GM18861 (cell line): ENCODE data around the gene SLC25A19.

ENCODE experiments used
- ATAC-seq: cut with Tn5 transposase; IDR thresholded peaks from one replicate; pipeline ENCODE4 v1.9.1; 2021; ENCODE audit not compliant: unreplicated experiment

The SLC25A19 gene

DNA sequence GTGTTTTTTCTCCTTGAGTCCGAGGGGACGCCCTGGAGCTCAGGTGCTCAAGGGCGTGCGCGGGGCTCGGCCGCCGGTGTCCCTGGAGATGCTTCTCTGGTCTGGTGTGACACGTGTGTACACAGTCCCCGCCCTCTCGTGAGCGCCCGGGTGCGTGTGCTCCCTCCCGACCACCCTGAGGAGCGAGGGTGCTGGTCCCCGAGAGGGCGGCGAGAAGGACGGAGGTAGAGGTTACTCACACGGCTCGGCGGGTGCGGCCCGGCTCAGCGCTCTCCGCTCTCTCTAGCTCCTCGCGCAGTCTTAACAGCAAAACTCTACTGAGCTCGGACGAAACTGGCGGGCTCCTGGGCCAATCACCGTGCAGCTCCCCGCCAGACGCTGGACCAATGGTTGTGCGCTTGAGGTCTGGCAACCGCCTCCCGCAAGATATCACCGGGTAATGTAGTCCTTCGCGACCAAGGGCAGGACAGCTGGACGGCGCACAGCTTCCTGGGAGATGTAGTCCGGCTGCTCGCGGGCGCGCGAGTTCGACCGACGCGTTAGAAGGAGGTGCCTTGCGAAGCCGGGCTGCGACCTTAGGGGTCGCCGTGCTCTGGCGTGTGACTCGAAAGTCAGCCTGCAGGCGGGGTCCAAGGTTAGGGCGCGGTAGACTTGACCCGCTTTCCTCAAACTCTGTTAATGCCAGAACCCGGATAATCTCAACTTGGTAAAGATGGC, at the start of gene SLC25A19:
SLC25A19 (minus strand) TSS at position 319 of the 717 bp plus-strand sequence. CDS start 2,669 bp downstream, outside the sequence.
- peak; percentile 88 for ATAC-seq

DNA sequence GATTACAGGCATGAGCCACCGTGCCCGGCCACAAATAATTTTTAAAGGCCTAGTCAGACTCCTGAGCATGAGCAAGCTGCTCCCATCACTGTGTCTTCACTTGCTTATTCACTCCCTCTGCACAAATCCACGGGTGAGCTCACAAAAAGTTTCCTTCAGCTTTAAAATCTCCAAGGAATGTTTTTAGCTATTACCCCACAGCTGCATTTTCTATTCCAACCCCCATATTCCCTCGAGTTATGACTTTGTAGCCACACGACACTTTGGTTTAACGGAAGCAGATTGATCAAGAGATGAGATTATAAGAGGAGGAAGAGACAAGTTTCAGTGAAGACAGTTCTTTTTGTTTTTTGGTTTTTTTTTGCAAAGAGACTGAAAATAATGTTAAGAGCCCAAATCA, 49.1 kb upstream of the SLC25A19 start:
- no peak for ATAC-seq

DNA sequence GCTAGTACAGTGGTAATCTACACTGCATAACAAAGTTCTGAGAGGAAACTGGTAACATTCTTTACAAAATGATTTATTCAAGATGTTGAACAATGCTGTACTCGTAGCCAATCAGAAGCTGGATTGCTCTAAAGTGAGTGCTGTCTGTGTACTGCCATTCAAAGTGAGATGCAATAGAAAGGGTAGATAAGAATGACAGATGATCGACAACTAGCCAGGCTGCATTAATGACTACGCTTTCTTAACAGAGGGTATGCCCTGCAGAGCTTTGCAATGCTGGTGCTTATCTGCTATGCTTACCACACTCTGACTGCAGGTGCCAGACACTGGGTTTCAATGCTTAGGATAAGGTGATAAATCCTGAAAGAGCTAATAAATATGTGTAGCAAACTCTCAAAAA, 46.1 kb upstream of the SLC25A19 start:
- no peak for ATAC-seq

DNA sequence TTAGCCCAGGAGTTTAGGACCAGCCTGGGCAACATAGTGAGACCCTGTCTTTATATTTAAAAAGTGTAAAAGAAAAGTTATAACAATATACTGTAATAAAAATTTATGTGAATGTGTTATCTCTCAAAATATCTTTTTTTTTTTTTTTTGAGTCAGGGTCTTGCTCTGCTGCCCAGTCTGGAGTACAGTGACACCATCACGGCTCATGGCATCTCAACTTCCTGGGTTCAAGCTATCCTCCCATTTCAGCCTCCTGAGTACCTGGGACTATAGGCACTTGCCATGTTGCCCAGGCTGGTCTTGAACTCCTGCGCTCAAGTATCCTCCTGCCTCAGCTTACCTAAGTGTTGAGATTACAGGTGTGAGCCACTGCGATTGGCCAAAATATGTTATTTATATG, 45.5 kb upstream of the SLC25A19 start:
- no peak for ATAC-seq

DNA sequence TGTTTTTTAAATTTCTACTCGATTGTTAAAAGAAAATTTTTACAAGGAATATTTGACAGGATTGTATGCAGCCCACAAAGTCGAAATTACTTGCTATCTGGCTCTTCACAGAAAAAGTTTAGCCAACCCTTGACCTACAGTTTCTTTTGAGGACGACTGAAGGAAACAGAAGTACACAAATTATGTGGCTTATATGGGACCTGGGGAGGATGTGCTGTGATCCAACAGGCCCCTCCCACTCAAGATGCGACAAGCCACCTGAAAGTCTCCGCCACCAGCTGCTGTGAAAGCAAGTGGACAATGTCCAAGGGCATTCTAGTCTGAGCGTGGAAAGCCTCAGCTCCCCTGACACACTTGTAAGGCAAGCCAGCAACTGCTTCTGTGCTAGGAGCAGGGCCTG, 42.4 kb upstream of the SLC25A19 start:
- ATAC-seq = no peak

DNA sequence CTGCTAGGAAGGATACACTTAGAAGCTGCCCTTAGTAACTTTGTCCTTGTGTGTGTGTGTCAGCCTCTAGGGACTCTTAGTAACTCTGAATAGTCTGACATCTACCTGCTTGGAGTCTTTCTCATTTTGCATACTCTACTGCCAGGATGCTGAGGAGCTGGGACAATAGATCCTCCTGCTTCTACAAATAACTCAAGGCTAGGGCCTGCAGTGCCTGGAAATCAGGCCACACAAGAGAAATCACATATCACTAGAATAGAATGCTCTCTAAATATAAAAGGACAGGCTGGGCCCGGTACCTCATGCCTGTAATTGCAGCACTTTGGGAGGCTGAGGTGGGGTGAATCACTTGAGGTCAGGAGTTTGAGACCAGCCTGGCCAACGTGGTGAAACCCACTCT, 38.5 kb upstream of the SLC25A19 start:
- no peak for ATAC-seq

DNA sequence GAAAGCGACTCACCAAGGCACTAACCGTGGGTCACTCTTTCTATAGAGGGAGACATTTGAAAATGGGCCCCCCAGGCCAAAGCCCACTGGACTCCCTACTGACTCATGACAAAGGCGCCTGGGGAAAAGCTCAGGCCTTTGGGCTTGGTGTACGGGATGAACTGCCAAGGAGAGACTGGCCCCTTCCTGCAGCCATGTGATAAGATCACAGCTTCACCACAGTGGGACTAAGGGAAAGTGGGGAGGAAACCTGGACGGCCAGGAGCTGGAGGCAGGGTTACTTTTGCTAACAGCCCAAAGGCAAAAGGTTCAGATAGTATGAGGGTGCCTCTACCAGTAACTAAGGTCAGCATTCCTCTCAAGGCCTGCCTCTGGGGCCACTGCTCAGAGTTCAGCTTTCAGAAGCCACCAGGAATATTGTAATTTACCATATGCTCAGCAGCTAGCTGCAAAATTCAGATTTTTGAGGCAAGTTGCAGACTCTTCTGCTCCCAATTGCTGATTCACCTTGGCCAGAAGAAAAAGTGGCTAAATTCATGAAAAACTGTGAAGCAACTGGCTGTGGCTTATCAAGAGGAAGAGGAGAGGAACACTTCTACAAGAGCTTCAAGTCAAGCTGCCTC, 37.1 kb upstream of the SLC25A19 start:
- ATAC-seq = no peak

DNA sequence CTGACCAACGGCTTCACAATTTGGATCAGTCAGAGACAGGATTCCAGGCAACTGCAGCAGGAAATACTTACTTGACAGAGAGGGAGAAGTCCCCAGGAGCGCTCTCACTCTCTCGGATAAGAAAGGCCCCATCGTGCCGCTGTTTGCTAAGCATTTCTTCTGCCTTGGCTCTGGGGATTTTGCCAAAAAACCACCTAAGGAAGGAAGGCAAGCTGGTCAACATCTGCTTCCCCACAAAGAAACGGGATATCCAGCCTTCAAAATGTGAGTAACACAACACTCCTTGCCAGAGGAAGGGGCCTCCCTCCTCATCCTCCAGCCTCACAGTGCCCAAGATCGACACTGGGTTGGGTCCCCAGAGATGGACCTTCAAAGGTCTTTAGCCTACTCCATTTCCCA, 36.6 kb upstream of the SLC25A19 start:
- ATAC-seq = no peak

DNA sequence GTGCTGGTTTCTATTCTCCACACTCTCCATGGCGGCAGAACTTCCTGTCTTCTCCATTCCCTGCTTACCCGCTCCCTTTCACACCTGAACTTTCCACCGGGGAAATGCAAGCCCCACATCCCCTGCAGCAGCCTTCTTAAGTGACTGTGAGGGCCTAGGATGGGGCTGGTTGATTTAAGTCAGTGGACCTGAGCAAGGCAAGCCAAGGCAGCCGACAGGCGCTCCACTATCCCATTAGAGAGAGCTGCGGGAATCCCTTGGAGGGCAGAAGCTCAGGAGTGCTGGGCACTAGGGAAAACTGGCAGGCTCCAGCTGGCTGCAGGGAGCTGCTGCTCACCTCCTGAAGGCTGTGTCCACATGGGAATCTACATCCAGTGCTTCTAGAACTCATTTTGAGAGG, 36.1 kb upstream of the SLC25A19 start:
- no peak for ATAC-seq

DNA sequence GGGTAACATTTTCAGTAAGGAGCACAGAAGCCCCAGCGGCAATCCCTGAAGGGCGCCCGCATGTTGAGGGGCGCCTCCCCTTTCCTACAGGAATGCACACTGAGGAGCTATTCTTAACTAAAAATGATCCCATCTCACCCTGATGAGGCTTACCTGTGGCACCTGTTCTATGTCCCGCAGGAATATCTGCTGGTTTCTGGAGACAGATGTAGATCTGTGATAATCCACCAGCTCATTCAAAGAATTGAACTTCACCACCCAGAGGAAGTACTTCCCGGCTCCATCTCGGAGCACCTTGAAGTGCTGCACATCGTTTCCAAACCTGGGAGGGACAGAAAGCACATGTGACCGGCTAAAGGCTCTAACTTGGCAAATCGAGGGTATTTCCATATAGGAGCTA, 32.3 kb upstream of the SLC25A19 start:
- ATAC-seq = no peak

DNA sequence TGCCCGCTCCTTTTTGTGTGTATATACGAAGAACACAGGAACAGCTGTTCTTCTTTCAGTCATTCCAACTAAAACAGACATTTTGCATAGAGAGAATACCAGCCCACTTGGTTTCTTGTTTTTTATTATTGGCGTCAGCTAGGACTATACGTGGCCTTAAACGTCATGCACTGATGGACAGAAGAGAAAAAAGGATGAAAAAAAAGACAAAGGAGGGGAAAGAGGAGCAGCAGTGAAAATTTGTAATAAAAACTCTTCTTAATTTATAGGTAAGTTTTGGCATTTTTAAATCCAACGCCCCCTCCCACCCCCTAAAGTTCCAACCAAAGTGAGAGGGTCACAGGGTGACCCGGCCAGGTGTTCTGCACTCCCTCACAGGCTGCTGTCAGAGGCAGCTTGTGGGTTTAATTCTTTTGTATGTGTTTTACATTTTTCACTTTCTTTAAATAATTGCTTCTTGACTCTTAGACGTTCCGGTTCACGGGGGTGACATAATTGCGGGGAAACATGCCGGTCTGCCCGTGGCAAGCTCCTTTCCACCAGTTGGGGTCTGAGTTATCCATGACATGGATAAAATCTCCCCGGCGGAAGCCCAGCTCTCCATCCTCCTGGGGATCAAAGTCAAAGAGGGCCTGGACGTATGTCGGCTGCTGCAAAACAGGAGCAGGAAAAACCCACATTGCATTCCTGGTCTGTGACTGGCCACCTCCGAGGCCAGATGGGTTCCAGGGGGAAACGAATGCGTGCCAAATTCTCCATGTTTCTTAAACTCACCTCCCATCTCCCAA, 30.9 kb upstream of the SLC25A19 start:
- peak; percentile 46 for ATAC-seq

DNA sequence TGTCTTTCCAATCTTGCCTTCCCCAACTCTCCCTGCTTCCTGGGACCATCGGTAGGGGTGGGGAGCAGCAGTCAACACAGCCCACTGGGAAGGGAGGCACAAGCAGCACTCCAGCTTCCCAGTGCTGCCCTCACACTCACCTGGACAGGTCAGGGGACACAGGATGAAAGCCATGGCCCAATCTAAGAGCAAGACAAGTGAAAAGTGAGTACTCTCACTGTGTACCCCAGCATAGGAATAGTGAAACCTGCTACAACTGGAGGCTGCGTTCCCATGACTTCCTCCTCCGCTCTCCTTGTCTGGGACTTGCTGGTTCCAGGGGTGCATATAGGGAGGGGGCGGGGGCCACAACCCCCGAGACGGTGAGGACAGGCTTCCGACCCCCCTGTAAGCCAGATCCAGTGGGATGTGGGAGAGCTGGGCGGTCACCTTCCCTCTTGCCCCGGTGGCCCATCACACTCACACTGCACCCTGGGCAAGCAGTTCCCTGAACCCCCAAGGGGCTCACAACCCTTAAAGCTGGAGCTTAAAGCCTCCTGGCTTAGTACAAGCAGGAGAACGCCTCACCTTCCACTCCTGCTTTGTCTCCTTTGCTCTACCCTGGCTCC, 29.5 kb upstream of the SLC25A19 start:
- ATAC-seq = no peak

DNA sequence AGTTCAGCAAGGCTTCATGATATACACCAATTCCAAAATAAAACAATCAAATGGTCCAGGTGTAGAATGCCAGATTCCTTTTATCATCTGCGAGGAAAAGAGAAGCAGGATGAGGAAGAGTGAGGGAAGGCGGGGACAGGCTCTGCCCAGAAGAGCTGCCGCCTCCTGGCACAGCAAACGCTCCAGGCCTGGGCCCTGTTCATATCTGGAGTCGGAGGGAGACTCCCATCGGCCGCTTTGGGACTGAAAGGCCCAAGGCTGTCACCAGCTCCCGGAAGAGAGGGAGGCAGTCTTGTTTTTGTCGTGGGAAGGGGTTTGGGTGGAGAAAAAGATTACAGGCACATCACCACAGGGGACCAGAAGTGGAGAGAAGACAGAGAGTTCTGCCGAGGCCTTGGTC, 29.0 kb upstream of the SLC25A19 start:
- ATAC-seq = no peak

DNA sequence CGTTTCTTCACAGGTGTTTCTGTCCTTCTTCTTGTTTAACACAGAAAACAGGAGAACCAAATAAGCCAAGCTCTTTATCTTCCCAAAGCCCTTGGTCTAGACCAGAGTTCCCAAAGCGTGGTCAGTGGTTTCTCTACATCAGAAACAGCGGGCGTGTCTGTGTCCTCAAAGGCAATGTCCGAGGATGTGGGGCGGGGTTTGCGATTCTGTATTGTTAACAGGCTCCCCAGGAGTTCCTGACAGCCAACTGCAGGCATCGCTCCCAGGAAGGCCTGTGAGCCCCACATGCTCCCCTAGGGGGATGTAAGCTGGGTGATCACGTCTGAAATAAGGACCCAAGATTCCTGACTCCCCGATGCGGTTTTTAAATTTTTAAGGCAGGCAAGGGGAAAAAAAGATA, 28.4 kb upstream of the SLC25A19 start:
- ATAC-seq = no peak

DNA sequence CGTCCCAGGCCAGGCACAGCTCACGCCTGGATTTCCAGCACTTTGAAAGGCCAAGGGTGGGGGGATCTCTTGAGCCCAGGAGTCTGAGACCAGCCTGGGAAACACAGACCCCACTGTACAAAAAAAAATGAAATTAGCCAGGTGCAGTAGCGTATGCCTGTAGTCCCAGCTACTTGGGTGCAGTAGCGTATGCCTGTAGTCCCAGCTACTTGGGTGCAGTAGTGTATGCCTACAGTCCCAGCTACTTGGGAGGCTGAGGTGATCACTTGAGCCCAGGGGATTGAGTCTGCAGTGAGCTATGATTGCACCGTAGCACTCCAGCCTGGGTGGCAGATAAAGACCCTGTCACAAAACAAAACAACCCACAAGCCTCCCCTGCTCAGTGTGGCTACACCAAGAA, 27.0 kb upstream of the SLC25A19 start:
- ATAC-seq = no peak

DNA sequence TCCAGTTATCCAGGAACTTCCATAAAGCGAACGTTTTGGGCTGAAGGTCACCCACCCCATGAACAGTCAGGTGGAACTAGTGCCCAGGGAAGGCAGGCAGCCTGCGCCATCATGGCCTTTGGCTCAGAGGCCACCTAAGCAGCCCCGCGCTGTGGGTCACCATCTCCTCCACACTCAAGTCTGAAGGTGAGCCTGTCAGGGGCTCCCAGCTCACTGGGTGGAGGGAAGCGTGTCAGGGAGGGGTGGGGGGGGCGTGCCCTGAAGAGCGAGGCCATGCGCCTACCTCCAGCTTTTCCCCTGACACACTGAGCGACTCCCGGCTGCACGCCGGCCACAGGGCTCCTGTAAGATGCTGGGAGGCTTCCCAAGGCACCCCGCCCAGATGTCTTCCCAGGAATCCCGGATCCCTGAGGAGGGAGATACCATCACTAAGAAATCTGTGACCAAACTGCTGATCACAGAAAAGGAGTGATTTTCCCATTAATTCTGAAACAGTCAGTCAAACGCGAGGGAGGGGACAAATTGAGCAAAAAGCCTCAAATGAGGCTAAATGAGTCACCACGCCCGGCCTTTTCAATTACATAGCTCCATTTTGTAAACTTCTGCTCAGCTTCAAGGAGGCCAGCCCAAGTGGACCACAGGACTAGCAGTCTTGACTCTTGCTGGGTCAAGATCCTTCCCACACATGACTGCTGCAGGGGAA, 26.5 kb upstream of the SLC25A19 start:
- ATAC-seq = no peak

DNA sequence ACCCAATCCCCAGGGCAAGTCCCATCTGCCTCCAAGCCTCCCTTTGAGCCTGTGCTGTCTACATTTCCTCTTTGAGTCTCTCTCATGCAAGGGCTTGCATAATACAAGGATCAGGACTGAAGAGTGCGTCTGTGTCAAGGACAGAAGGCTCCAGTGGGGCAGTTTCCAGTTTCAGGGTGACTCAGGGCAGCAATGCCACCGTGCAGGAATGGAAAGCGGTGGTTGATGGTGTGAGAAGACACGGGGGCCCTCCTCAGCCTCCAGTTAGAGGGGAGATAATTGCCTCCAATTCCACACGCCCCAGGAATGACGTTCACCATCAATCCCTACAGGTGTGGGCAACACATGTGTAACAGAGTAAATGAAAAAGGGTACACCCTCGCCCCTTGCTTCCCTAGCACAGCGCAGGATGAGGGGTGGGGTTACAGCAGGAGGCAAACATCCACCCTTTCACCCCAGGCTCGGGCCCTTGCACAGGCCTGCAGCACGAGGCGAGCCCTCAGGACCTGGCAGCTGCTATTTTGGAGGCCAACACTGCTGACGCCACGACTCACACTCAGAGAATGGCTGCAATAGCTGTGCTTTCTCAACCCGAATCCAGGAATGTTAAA, 24.8 kb upstream of the SLC25A19 start:
- ATAC-seq = no peak

DNA sequence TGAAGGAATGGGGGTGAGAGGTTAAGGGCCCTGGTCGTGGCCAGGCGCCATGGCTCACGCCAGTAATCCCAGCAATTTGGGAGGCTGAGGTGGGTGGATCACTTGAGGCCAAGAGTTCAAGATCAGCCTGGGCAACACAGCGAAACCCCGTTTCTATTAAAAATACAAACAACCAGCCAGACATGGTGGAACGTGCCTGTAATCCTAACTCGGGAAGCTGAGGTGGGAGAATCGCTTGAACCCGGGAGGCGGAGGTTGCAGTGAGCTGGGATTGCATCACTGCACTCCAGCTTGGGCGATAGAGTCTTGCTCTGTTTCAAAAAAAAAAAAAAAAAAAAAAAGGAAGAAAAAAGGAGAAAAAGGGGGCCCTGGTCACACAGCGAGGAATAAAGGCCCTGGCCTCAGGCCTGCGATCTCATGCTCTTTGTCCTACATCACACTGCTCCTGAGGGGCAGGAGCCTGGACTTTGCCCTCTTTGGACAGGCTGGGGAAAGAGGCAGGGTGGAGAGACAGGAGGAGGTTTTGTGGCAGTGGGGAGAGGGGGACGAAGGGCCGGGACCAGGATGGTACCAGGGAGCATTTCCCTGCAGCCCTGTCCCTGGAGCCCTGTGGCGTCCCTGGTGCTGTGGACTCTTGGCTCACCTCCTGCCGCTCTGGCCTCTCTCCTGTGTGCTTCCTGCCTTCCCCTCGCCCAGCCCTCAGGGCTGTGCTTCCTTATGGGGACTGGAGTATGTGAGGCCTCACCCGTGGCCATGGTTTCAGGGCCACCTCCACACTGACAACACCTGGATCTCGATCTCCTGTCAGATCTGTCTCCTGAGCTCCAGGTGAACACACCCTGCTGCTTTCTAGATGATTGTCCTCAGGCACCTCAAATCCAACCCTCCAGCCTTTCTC, 19.7 kb upstream of the SLC25A19 start:
- ATAC-seq = no peak

DNA sequence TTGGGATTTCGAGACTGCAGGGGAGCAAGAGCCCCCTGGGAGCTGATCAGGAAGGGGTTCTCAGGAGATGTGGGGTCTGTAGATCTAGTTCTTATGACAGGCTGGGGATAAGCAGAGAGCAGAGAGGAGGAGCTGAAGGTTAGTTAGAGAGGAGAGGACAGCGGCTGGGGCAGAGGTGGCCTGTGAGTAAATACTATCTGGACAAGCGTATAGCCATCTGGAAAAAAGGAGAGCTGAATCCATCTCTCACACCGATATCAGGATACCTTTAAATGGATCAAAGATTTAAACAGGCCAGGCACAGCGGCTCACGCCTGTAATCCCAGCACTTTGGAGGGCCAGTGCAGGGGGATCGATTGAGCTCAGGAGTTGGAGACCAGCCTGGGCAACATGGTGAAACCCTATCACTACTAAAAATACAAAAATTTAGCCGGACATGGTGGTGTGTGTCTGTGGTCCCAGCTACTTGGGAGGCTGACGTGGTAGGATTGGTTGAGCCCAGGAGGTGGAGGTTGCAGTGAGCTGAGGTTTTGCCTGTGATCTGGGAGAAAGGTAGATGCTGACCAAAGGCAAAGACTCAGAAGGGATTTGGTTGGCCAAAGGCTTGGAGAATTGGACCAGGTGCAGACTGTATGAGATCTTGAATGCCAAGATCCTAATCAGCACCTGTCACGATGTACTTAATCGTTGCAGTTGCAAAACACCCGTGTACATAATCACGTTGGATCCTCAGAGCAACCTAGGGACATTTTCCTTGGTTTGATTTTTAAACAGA, 18.9 kb upstream of the SLC25A19 start:
- no peak for ATAC-seq
